IPS DF 4.7 (cell line): ENCODE measurements around the gene HAUS1.
"Not testable (repeated sequence)": the region's sequence is repeated elsewhere in the genome, so short reads cannot be mapped to it uniquely, and the experiment has no call there.

Experiments used
- DNase-seq: peaks from one replicate; pipeline ENCODE4 v3.0.0-alpha.2; 2013; ENCODE audit warnings: low spot score; ENCODE audit errors: extremely low read depth

Gene HAUS1

GRCh38 chr18:46156124-46156745 lies 52.0 kb downstream of the HAUS1 start:
- DNase-seq = no peak

DNA sequence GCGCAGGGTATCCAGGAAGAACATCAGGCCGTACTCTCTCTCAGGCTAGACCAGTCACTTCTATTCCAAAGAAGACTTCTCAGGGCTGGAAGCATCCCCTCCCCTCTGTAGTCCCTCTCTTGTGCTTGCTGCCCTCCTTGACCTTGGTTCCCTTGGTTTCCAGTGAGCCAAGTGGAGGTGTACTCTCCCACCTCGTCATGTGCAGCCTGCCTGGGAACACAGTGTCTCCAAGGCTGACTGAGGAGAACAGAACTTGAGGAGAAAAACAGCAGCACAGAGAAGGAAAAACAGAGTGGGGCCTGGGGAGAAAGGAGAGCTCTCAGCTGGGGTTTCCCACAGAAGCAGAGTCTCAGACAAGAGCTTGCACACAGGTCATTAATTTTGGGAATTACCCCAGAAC lies 52.7 kb downstream of the HAUS1 start:
- no peak for DNase-seq

- no peak for DNase-seq
Observed at GRCh38 chr18:46158499-46158898, 54.3 kb downstream of the HAUS1 start.

DNA sequence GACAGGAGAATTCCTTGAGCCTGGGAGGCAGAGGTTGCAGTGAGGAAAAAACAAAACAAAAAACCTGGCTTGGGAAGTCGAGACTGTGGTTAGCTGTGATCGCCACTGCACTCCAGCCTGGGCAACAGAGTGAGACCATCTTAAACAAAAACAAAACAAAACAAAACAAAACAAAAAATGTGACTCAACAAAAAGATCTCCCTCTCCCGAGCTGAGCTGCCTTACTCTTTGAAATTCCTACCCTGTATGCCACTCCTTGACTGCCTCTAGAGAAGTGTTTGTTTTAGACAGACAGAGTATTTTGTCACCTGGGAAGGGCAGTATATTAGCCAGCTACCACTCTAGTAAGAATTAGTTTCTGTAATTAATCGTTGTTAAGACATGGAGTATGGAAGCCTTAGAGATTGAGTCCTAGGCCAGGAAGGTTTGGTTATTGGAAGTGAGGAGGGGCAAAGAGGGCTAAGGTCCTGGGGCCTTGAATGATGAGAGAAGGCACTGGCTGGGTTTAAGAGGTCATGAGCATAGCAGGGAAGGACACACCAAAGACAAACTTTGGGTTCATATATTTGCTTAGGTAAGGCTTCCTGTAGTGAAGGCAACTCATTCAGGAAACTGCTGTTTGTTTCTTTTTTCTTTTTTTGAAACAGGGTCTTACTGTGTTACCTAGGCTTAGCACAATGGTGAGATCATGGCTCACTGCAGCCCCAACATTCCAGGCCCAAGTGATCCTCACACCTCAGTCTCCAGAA lies 56.0 kb downstream of the HAUS1 start:
- DNase-seq = no peak

GRCh38 chr18:46160840-46161239 lies 56.7 kb downstream of the HAUS1 start:
- DNase-seq = not testable (repeated sequence)

DNA sequence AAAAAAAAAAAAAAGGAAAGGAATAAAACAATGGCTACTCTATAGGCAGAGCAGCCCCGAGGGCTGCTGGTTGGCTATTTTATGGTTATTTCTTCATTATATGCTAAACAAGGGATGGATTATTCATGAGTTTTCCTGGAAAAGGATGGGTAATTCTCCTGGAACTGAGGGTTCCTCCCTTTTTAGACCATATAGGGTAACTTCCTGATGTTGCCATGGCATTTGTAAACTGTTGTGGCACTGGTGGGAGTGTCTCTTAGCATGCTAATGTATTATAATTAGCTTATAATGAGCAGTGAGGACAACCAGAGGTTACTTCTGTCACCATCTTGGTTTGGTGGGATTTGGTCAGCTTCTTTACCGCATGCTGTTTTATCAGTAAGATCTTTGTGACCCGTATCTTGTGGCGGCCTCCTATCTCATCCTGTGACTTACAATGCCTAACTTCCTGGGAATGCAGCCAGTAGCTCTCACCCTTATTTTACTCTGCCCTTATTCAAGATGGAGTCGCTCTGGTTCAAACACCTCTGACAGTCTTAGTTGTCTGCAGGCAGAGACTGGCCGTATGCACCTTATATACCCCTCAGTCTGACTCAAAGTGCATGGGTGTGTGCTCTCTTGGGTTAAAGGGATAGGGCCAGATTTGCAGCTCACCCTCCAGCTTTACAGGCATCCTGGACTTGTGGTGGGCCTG lies 57.7 kb downstream of the HAUS1 start:
- no peak for DNase-seq

DNA sequence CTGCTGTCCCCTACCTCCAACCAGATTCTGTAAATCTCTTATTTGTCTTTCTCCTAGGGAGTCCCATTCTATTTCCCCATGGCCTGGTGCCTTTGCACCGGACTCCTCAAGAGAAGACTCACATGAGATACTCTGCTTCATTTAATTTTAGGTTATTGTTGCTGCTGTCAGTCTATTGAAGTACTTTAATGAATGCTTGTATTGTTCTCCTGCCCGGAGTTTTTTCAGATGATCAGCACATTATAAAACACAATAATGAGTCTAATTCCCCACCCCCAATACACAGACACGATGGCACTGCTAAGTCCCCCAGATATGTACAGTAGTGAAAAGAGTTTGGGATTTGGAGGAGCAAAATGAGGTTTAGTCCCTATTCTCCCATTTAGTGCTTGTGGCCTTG lies 58.9 kb downstream of the HAUS1 start:
- no peak for DNase-seq

DNA sequence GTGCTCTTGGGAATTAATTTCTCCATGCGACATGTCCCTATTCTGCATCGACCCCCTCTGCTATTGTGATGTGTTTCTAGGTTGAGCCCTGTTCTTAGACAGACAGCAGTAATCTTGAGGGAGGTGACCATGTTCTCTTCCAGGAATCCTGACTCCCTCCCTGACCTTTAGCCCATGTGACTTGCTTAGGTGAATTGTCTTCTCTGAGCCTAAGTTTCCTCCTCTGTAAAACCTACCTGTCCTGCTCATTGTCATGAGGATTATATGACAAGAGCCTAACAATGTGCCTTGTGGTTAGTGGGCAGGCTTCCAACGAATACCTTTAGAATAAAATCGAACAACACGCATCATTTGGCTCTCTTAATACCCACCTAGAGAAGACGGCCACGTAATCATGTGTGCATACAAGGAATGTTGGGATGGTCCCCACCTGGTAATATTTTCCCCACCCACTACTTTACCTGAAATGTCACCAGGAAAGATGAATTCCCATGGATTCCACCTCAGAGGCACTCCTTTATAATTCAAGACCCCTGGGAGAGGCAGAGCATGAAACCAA lies 59.8 kb downstream of the HAUS1 start:
- DNase-seq = no peak

GRCh38 chr18:46164502-46164901 lies 60.3 kb downstream of the HAUS1 start:
- DNase-seq = not testable (repeated sequence)

- DNase-seq = no peak
Observed at GRCh38 chr18:46164920-46165319, 60.7 kb downstream of the HAUS1 start.

DNA sequence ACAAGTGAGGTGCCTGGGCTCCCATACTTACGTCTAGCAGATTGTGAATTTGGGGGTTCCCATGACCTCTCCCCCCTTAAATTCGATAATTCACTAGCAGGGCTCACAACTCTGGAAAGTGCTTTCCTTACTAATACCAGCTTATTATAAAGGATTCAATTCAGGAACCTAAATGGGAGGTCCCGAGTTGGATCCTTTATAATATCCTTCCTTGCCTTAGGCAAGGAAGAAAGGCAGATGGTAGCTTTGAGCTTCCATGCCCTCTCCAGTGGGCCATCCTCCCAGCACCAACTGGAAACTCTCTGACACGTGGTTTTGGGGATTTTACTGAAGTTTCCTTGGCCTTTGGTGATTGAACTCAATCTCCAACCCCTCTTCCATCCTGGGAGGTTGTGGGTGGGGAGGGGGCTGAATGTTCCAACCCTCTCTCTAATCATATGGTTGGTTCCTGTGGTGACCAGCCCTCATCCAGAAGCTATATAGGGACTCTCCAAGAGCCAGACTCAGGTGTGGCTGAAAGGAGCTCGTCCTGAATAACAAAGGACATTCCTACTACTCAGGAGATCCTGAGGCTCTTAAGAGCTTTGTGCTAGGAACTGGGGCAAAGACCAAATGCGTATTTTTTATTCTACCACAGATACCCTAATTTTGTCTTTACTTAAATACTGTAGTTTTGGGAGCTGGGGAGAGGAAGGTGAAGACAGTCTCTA lies 62.2 kb downstream of the HAUS1 start:
- no peak for DNase-seq

GRCh38 chr18:46167971-46168370 lies 63.8 kb downstream of the HAUS1 start:
- no peak for DNase-seq

DNA sequence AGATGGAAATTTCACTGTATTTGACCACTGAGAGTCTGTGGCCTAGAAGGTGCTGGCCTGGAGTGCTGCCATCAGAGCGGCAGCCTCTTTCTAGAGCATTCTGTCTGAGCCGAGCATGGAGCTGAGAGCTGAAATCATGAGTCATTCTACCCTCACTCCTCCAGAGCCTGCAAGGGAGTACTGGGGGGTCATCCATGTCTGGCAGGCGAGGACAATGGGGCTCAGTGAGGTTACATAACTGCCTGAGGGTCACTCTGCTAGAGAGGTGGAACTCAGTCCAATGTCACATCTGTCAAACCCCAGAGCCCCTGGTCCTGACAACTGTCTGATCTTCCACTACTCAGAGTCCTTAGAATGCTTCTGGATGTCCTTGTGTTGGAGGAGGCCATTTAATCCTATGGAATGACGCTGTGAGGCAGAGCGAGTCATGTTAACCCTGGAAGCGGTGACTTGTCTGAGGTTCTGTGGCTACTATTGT lies 65.3 kb downstream of the HAUS1 start:
- DNase-seq = no peak

GRCh38 chr18:46171331-46171730 lies 67.1 kb downstream of the HAUS1 start:
- DNase-seq = no peak

DNA sequence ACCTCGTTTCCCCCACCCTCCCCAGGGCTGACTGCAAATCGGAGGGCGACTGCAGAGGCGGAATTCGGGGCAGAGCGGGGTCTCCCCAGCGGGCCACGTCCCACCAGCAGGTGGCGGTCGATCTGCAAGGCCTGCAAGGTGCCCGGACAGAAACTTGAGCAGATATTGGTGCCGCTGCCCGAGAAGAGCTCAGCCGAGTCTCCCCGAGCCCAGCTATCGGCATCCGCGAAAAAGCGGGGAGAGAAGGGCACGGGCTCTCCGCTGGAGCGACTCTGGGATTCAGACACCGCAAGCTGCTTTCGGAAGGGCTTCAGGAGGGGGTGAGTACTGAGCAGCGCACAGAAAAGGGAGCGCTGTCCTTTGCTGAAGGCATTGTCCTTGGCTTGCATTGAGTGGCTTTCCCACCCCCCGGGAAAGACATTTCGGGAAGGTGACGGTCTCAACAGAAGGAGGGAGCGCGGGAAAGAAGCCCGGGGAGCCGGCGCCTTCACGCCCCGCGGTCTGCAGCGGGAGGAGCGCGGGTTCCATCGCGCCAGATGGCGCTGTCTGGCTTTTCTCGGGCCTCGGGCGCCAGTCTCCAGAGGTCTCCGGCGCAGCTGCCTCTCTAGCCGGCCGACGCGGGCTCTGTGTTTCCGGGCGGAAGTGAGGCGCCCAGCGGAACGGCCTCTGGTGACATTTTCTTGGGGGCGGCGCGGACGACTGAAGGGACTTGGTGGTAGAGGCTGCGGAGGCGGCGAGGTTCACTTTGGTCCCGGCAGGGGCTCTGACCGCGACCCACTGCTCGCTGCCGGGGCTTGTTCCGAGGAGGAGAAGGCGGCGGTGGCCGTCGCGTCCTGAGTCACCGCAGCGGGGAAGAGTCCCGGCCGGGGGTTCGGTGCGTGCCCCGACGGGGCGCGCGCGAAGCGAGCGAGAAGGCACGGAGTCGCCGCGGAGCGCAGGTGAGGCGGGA lies 69.5 kb downstream of the HAUS1 start:
- peak; percentile 75 for DNase-seq

GRCh38 chr18:46174342-46175041 lies 70.3 kb downstream of the HAUS1 start:
- DNase-seq = no peak

GRCh38 chr18:46176001-46176400 lies 71.8 kb downstream of the HAUS1 start:
- no peak for DNase-seq
